Epithelial cell of proximal tubule (primary cell): Measurements from ENCODE around the gene ZNF780A. TPM values are rescaled to one million over a fixed set of nuclear protein-coding genes. Genes with fewer than 3 reads are reported as not detected.

Experiments
- DNase-seq: peaks from one replicate; pipeline ENCODE4 v3.0.0-alpha.2; 2011; ENCODE audit warnings: low read depth
- H3K4me3 ChIP-seq: 2 replicates; pipeline ENCODE4 v1.5.1; 2011; ENCODE audit warnings: low read depth, mild to moderate bottlenecking, low read length
- CTCF ChIP-seq: conservative IDR thresholded peaks from 2 replicates; pipeline ENCODE4 v1.5.1; 2012; ENCODE audit warnings: low read depth, mild to moderate bottlenecking, low read length
- total RNA-seq: library from RNA; depleted of rRNA; stranded (reverse); fragments of >200 nt; gene quantifications from 2 replicates; pipeline ENCODE4 v1.2.3, GENCODE V29; 2015

The ZNF780A gene
- total RNA-seq, 1 donor from 2014 or later, result 12.5 TPM

- H3K4me3 ChIP-seq, result no peak overlapping the region
- no peak for TF ChIP-seq CTCF
- DNase-seq, result no peak
Measured at GRCh38 chr19:40084948-40085347, 5.8 kb downstream of the ZNF780A start.

- no peak for DNase-seq
- no peak for TF ChIP-seq CTCF
- no peak overlapping the region for H3K4me3 ChIP-seq
Measured at GRCh38 chr19:40081411-40081810, 9.3 kb downstream of the ZNF780A start.

- DNase-seq, result no peak
- no peak for TF ChIP-seq CTCF
- no peak overlapping the region for H3K4me3 ChIP-seq
Measured at GRCh38 chr19:40080289-40080688, 10.5 kb downstream of the ZNF780A start.

GRCh38 chr19:40078377-40078776 is 12.4 kb downstream of the ZNF780A start:
- DNase-seq, result no peak

GRCh38 chr19:40070058-40070457 is 20.7 kb downstream of the ZNF780A start:
- no peak for TF ChIP-seq CTCF
- no peak overlapping the region for H3K4me3 ChIP-seq
- no peak for DNase-seq

More at GRCh38 chr19:40078377-40078776, 12.4 kb downstream of the ZNF780A start:
- TF ChIP-seq CTCF, result no peak
- H3K4me3 ChIP-seq, result no peak overlapping the region

GRCh38 chr19:40059624-40060023 is 31.1 kb downstream of the ZNF780A start:
- TF ChIP-seq CTCF, result no peak
- DNase-seq, result no peak
- no peak overlapping the region for H3K4me3 ChIP-seq

- no peak for TF ChIP-seq CTCF
- H3K4me3 ChIP-seq, result no peak overlapping the region
- no peak for DNase-seq
Measured at GRCh38 chr19:40057166-40057565, 33.6 kb downstream of the ZNF780A start.
